Breast epithelium (tissue), 4 donors: Measurements from ENCODE around the gene ACP7. TPM values are rescaled to one million over a fixed set of nuclear protein-coding genes. Genes with fewer than 3 reads are reported as not detected.
A peak's percentile ranks its signal among the peaks of the same experiment; 100 is the strongest.

ENCODE experiments used
- DNase-seq, 2 donors: peaks; one replicate each; pipeline ENCODE4 v3.0.0-alpha.2; 2019; ENCODE audit warnings: low spot score in 2 of 2
- H3K27ac ChIP-seq, 2 donors: fragments of 200-600 bp; sonication (generic) in 1 of 2; one replicate each; pipeline ENCODE4 v1.5.1; 2016 to 2019; ENCODE audit warnings: mild to moderate bottlenecking in 1 of 2
- H3K27me3 ChIP-seq, 2 donors: fragments of 200-600 bp; sonication (generic) in 1 of 2; one replicate each; pipeline versions ENCODE4 v1.5.1 to v1.6.0; 2017 to 2019; ENCODE audit warnings: control low read depth in 1 of 2, mild to moderate bottlenecking in 1 of 2
- H3K36me3 ChIP-seq: fragments of 200-600 bp; one replicate; pipeline ENCODE4 v1.5.1; 2019
- H3K4me1 ChIP-seq, 2 donors: fragments of 200-600 bp; sonication (generic); one replicate each; pipeline ENCODE4 v1.5.1; 2016 to 2019; ENCODE audit warnings: control low read depth in 1 of 2
- H3K4me3 ChIP-seq, 3 donors: fragments of 200-600 bp; sonication (generic); 1 replicate in 2 of 3; 2 replicates in 1 of 3; pipeline ENCODE4 v1.5.1; 2016 to 2019; ENCODE audit warnings: mild to moderate bottlenecking in 3 of 3, moderate library complexity in 2 of 3
- H3K9me3 ChIP-seq, 2 donors: fragments of 200-600 bp; sonication (generic) in 1 of 2; one replicate each; pipeline ENCODE4 v1.5.1; 2016 to 2019; ENCODE audit warnings: control low read depth in 1 of 2
- POLR2A ChIP-seq: fragments of 450-650 bp; IDR thresholded peaks from one replicate; pipeline ENCODE4 v1.6.1; 2016; ENCODE audit warnings: antibody characterized with exemption, mild to moderate bottlenecking, moderate library complexity
- POLR2AphosphoS5 ChIP-seq, 3 donors: sonication (generic); formaldehyde crosslinking; IDR thresholded peaks; one replicate each; pipeline ENCODE4 v1.6.1; 2017; ENCODE audit warnings: antibody characterized with exemption in 3 of 3
- intact Hi-C: fragments of 100-400 bp; cut with DNase I; formaldehyde crosslinking; loops from one replicate; pipeline ENCODE4 v1.15.1; 2023; ENCODE audit warnings: low total_unique reads
- total RNA-seq, 3 donors: library from RNA; depleted of rRNA; stranded (reverse); fragments of >200 nt; gene quantifications; one replicate each; pipeline ENCODE4 v1.1.0, GENCODE V29; 2016
- TF ChIP-seq, protein P1 (sequence below), 3 donors: fragments of 450-650 bp; IDR thresholded peaks; one replicate each; pipeline ENCODE4 v1.5.1; 2016 to 2017; ENCODE audit warnings: antibody characterized with exemption in 3 of 3, mild to moderate bottlenecking in 3 of 3, moderate library complexity in 3 of 3

Gene ACP7
- total RNA-seq, 3 donors from 2014 or later: not detected

DNA sequence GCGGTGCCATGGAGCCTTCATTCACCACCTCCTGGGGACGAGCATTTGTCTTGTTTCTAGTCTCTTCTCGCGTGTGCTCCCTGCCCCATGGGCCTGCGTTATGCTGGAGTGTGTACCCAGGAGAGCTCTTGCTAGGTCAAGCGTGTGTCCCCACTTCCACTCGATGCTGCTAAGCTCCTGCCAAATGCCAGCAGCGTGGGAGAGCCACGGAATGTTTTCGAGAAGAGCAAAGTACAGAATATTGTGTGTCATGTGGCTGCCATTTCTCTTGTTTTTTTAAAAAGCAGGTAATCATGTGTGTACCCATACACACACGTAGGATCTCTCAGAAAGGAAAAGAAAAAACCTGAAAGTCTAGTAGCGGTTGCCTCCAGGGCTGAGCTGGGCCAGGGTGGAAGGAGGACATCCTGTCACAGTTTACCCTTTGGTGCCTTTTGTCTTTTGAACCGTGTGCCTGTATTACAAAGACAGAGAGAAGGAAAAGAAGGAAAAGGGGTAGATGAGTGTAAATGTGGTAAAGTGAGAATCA, 70.0 kb downstream of the ACP7 start:
- no peaks in the 10 kb centered on the region for H3K9me3 ChIP-seq
- peak overlapping the region in 2 of 3 donors; percentile 6 to 46 for H3K4me3 ChIP-seq
- H3K27ac ChIP-seq: peak overlapping the region; percentile 84
- TF ChIP-seq, protein P1, sequence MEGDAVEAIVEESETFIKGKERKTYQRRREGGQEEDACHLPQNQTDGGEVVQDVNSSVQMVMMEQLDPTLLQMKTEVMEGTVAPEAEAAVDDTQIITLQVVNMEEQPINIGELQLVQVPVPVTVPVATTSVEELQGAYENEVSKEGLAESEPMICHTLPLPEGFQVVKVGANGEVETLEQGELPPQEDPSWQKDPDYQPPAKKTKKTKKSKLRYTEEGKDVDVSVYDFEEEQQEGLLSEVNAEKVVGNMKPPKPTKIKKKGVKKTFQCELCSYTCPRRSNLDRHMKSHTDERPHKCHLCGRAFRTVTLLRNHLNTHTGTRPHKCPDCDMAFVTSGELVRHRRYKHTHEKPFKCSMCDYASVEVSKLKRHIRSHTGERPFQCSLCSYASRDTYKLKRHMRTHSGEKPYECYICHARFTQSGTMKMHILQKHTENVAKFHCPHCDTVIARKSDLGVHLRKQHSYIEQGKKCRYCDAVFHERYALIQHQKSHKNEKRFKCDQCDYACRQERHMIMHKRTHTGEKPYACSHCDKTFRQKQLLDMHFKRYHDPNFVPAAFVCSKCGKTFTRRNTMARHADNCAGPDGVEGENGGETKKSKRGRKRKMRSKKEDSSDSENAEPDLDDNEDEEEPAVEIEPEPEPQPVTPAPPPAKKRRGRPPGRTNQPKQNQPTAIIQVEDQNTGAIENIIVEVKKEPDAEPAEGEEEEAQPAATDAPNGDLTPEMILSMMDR (IDR thresholded peaks at IDR 0.05): no peak
- TF ChIP-seq POLR2A: no peak
- TF ChIP-seq POLR2AphosphoS5 (IDR thresholded peaks at IDR 0.05): peak in 1 of 3 donors; percentile 31
- no peaks in the 10 kb centered on the region for H3K36me3 ChIP-seq
- peak in 1 of 2 donors; percentile 40 for DNase-seq
- intact Hi-C loops: no loop called here
- no peaks in the 10 kb centered on the region for H3K27me3 ChIP-seq
- peaks cover 31 to 48% of the 10 kb centered on the region in 2 donors for H3K4me1 ChIP-seq

DNA sequence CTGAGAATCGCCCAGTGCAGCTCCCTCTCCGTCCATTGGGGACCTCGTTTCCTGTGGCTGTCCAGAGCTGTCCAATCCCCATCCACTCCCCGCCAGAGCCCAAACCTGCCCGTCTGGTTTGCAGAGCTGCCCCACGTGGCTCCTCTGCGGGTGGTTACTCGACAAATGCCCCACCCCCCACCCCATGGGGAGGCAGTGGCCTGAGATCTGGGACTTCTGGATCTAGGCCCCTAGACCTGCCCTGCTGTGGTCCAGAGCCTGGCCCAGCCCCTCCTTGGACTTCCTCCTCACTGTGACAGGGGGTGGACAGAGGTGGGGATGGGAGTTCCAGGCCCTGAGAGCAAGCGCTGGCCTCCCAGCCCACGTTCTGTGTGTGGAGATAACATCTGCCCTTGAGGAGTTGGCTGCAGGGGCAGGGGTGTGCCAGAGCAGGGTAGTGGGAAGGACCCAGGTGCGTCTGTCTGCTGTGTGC, 70.5 kb downstream of the ACP7 start:
- TF ChIP-seq POLR2A (no peak), POLR2AphosphoS5 (IDR thresholded peaks at IDR 0.05) (no peak)
- TF ChIP-seq, protein P1 (IDR thresholded peaks at IDR 0.05): peak in 1 of 3 donors; percentile 42
- Histone ChIP-seq H3K9me3 (no peaks in the 10 kb centered on the region), H3K4me1 (peaks cover 32 to 53% of the 10 kb centered on the region in 2 donors), H3K27ac (peak overlapping the region; percentile 84), H3K4me3 (peak overlapping the region in 2 of 3 donors; percentile 6 to 46), H3K36me3 (no peaks in the 10 kb centered on the region), H3K27me3 (no peaks in the 10 kb centered on the region)
- peak; percentile 85 to 92 for DNase-seq
- intact Hi-C loops: no loop called here

DNA sequence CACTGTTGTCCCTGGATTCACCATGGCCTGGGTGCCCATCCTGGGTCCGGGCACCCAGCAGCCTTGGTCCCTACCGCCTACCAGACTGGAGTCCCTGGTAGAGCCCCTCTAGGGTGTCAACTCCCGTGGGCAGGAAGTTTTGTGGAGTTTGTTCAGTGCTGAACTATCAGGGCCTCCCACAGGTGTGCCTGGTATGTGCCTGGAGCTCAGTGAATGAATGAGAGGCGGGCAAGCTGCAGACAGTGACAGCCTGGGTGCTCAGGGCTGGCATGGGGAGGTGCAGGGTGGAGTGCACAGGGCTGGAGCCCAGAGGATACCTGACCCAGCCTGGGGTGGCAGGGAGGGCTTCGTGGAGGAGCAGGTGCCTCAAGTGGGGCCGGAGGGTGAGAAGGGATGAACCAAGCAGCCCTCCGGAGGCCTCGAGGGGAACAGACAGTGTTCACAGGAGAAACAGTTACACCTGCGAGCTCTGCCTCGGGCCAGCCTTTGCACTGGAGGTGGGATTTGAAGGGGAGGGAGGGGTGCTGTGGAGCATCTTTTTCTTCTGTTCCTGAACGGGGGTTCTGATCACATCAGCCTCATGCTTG, 71.0 kb downstream of the ACP7 start:
- peak overlapping the region; percentile 84 for H3K27ac ChIP-seq
- DNase-seq: no peak
- H3K27me3 ChIP-seq: no peaks in the 10 kb centered on the region
- no peaks in the 10 kb centered on the region for H3K9me3 ChIP-seq
- TF ChIP-seq, protein P1 (IDR thresholded peaks at IDR 0.05): no peak
- TF ChIP-seq POLR2AphosphoS5 (IDR thresholded peaks at IDR 0.05): no peak
- no peak for TF ChIP-seq POLR2A
- peak overlapping the region in 1 of 3 donors; percentile 46 for H3K4me3 ChIP-seq
- H3K36me3 ChIP-seq: no peaks in the 10 kb centered on the region
- intact Hi-C loops: no loop called here
- H3K4me1 ChIP-seq: peaks cover 38 to 58% of the 10 kb centered on the region in 2 donors

DNA sequence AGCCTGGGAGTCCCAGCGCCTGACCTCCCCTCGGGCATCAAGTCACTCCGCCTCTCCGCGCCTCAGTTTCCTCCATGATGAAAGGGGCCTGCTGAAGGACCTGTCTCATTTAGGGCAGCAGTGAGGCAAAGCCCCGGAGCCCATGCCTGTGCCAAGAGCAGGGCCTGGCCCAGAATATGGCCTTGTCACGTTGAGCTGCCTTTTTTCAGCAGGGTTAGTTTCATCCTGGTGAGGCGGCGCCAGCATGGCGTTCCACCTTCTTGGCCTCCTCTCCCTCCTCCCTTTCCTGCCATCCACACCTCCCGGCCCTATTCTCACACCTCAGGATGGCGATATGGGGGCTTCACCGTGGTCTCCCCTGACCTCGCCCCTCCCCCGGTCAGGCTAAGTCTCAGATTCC, 71.6 kb downstream of the ACP7 start:
- Histone ChIP-seq H3K27ac (peak overlapping the region; percentile 84), H3K36me3 (no peaks in the 10 kb centered on the region), H3K9me3 (no peaks in the 10 kb centered on the region), H3K4me1 (peaks cover 40 to 61% of the 10 kb centered on the region in 2 donors), H3K27me3 (no peaks in the 10 kb centered on the region), H3K4me3 (peak overlapping the region in 1 of 3 donors; percentile 59)
- TF ChIP-seq, protein P1 (IDR thresholded peaks at IDR 0.05): no peak
- intact Hi-C loops: no loop called here
- DNase-seq: no peak
